PC-9 (cell line): Measurements from ENCODE around the gene RHOC. TPM values are rescaled to one million over a fixed set of nuclear protein-coding genes. Genes with fewer than 3 reads are reported as not detected.

Source experiments
- BruUV-seq: library from RNA; stranded (reverse); fragments of 400-500 nt; replicated peaks from 2 replicates; lab custom pipeline; 2021; lab: Mats Ljungman, UMichigan
- CTCF ChIA-PET: fragments of 300-600 bp; sonication (Branson Sonifier 250); formaldehyde crosslinking; loops from one replicate; lab custom pipeline; 2022; ENCODE audit warnings: antibody characterized with exemption; lab: Charles Lee
- POLR2A ChIA-PET: fragments of 300-600 bp; sonication (Branson Sonifier 250); formaldehyde crosslinking; loops from one replicate; lab custom pipeline; 2022; ENCODE audit warnings: antibody characterized with exemption; ENCODE audit not compliant: unreplicated experiment; lab: Charles Lee
- DNase-seq, 2 experiments: peaks; one replicate each; pipeline versions ENCODE4 v3.0.0 to v3.0.0-alpha.2; 2015 to 2022; ENCODE audit warnings: mixed read lengths in 1 of 2
- H2AFZ ChIP-seq: fragments of 200-600 bp; sonication (generic); 2 replicates; pipeline ENCODE4 v1.8.1; 2017; ENCODE audit warnings: antibody characterized with exemption
- H3F3A ChIP-seq: fragments of 200-600 bp; sonication (generic); 2 replicates; pipeline ENCODE4 v1.8.1; 2017; ENCODE audit warnings: antibody characterized with exemption, mild to moderate bottlenecking, low read depth; ENCODE audit not compliant: insufficient read depth
- H3K27ac ChIP-seq: fragments of 200-600 bp; sonication (generic); 2 replicates; pipeline ENCODE4 v1.6.1; 2016; ENCODE audit warnings: mixed run types
- H3K27me3 ChIP-seq: fragments of 200-600 bp; sonication (generic); 2 replicates; pipeline ENCODE4 v1.6.1; 2016; ENCODE audit warnings: low read depth, mixed run types; ENCODE audit not compliant: insufficient read depth
- H3K36me3 ChIP-seq: fragments of 200-600 bp; sonication (generic); 2 replicates; pipeline ENCODE4 v1.6.1; 2016; ENCODE audit warnings: low read depth, mixed run types
- H3K4me1 ChIP-seq: fragments of 200-600 bp; sonication (generic); replicated peaks from 2 replicates; pipeline ENCODE4 v1.6.1; 2016; ENCODE audit warnings: mixed run types; ENCODE audit not compliant: insufficient read depth
- H3K4me2 ChIP-seq: fragments of 200-600 bp; sonication (generic); 2 replicates; pipeline ENCODE4 v1.6.1; 2017; ENCODE audit warnings: mixed run types
- H3K4me3 ChIP-seq: fragments of 200-600 bp; sonication (generic); 2 replicates; pipeline ENCODE4 v1.6.1; 2016; ENCODE audit warnings: mixed run types
- H3K79me2 ChIP-seq: fragments of 200-600 bp; sonication (generic); 2 replicates; pipeline ENCODE4 v1.6.1; 2017; ENCODE audit warnings: low read depth, mixed run types
- H3K9me2 ChIP-seq: fragments of 200-600 bp; sonication (generic); 2 replicates; pipeline ENCODE4 v1.8.1; 2017; ENCODE audit warnings: mild to moderate bottlenecking; ENCODE audit not compliant: insufficient read depth
- H3K9me3 ChIP-seq: fragments of 200-600 bp; sonication (generic); 2 replicates; pipeline ENCODE4 v1.8.1; 2016; ENCODE audit warnings: low read depth; ENCODE audit not compliant: insufficient read depth
- H4K20me1 ChIP-seq: fragments of 200-600 bp; sonication (generic); 2 replicates; pipeline ENCODE4 v1.8.1; 2017; ENCODE audit not compliant: insufficient read depth
- CTCF ChIP-seq: fragments of 200-600 bp; sonication (generic); conservative IDR thresholded peaks from 2 replicates; pipeline ENCODE4 v1.6.1; 2017; ENCODE audit warnings: mixed run types, antibody characterized with exemption, mild to moderate bottlenecking, moderate library complexity
- EZH2 ChIP-seq: fragments of 200-600 bp; sonication (generic); IDR thresholded peaks from 2 replicates; pipeline ENCODE4 v1.8.0; 2017; ENCODE audit warnings: antibody characterized with exemption, low read depth
- intact Hi-C: fragments of 100-400 bp; cut with micrococcal nuclease; formaldehyde crosslinking; loops from one replicate; pipeline ENCODE4 v1.10.0; 2022; ENCODE audit not compliant: unreplicated experiment
- total RNA-seq: library from RNA; stranded (reverse); gene quantifications from 2 replicates; pipeline ENCODE4 v1.2.3, GENCODE V29; 2021

RHOC gene
- total RNA-seq, 1 experiment from 2014 or later, result 200 TPM

- no peaks in the 10 kb centered on the region for H3K27me3 ChIP-seq
- TF ChIP-seq EZH2 (no peak), CTCF (no peak)
- intact Hi-C loops, result loop anchor here (10.0 kb wide), 1 partner anchor 237 kb away; no protein-coding TSS in a partner anchor
- H3K4me3 ChIP-seq, result no peak overlapping the region
- H3K79me2 ChIP-seq, result peaks cover 40% of the 10 kb centered on the region
- peak overlapping the region; percentile 49 for H3K27ac ChIP-seq
- H3K4me1 ChIP-seq, result peaks cover 73% of the 10 kb centered on the region
- TSS peak; percentile 16 for BruUV-seq
- no peaks in the 10 kb centered on the region for H4K20me1 ChIP-seq
- peaks cover 27% of the 10 kb centered on the region for H3K36me3 ChIP-seq
- H3K9me2 ChIP-seq, result no peaks in the 10 kb centered on the region
- H2AFZ ChIP-seq, result no peak overlapping the region
- ChIA-PET CTCF (no interaction called here), POLR2A (interaction anchor here (0.5 kb wide), 1 partner anchor 264 kb away, joined by 3 read pairs; no protein-coding TSS in a partner anchor)
- no peaks in the 10 kb centered on the region for H3K9me3 ChIP-seq
- H3F3A ChIP-seq, result peaks cover 63% of the 10 kb centered on the region
- H3K4me2 ChIP-seq, result peak overlapping the region; percentile 64
- DNase-seq, result no peak
Observed at GRCh38 chr1:112701227-112702066, 5.5 kb downstream of the RHOC start.

- intact Hi-C loops, result loop anchor here (10.0 kb wide), 1 partner anchor 236 kb away; no protein-coding TSS in a partner anchor
- Histone ChIP-seq H3K9me3 (no peaks in the 10 kb centered on the region), H3K9me2 (no peaks in the 10 kb centered on the region), H2AFZ (no peak overlapping the region), H3K79me2 (peaks cover 32% of the 10 kb centered on the region), H3K27ac (peak overlapping the region; percentile 49), H3K4me2 (peak overlapping the region; percentile 64), H3K4me1 (peaks cover 68% of the 10 kb centered on the region), H4K20me1 (no peaks in the 10 kb centered on the region), H3F3A (peaks cover 57% of the 10 kb centered on the region), H3K36me3 (peaks cover 27% of the 10 kb centered on the region), H3K27me3 (no peaks in the 10 kb centered on the region), H3K4me3 (peak overlapping the region; percentile 5; the same call in 1 of the 2 replicates)
- ChIA-PET POLR2A (interaction anchor here (0.6 to 0.8 kb wide), 2 partner anchors 26 to 515 kb away, joined by 3 to 4 read pairs; partner anchors contain the start of gene MOV10), CTCF (interaction anchor here (0.7 kb wide), 1 partner anchor 145 kb away, joined by 3 read pairs; no protein-coding TSS in a partner anchor)
- BruUV-seq, result no TSS peak
- TF ChIP-seq CTCF, result no peak
- no peak for TF ChIP-seq EZH2
- DNase-seq, result peak; percentile 84 to 96
Observed at GRCh38 chr1:112700290-112701226, 6.4 kb downstream of the RHOC start.
